Suprapubic skin (tissue), 4 donors: ENCODE results near the gene SND1. TPM values are rescaled to one million over a fixed set of nuclear protein-coding genes. Genes with fewer than 3 reads are reported as not detected.

Source experiments
- DNase-seq, 2 donors: peaks; one replicate each; pipeline ENCODE4 v3.0.0-alpha.2; 2019; ENCODE audit warnings: low spot score in 2 of 2
- H3K27ac ChIP-seq: fragments of 200-600 bp; sonication (generic); one replicate; pipeline ENCODE4 v1.5.1; 2019
- H3K27me3 ChIP-seq: fragments of 200-600 bp; sonication (generic); one replicate; pipeline ENCODE4 v1.5.1; 2019
- H3K36me3 ChIP-seq: fragments of 200-600 bp; sonication (generic); one replicate; pipeline ENCODE4 v1.5.1; 2019
- H3K4me1 ChIP-seq: fragments of 200-600 bp; sonication (generic); one replicate; pipeline ENCODE4 v1.5.1; 2019
- H3K4me3 ChIP-seq: fragments of 200-600 bp; sonication (generic); one replicate; pipeline ENCODE4 v1.5.1; 2019; ENCODE audit warnings: mild to moderate bottlenecking
- H3K9me3 ChIP-seq: fragments of 200-600 bp; sonication (generic); one replicate; pipeline ENCODE4 v1.5.1; 2019
- EP300 ChIP-seq: sonication (generic); formaldehyde crosslinking; IDR thresholded peaks from one replicate; pipeline ENCODE4 v1.6.1; 2017; ENCODE audit warnings: antibody characterized with exemption
- POLR2A ChIP-seq, 2 donors: fragments of 450-650 bp; IDR thresholded peaks; one replicate each; pipeline ENCODE4 v1.6.1; 2017; ENCODE audit warnings: antibody characterized with exemption in 2 of 2, mild to moderate bottlenecking in 2 of 2, moderate library complexity in 2 of 2
- POLR2AphosphoS5 ChIP-seq, 3 donors: sonication (generic); formaldehyde crosslinking; IDR thresholded peaks; one replicate each; pipeline ENCODE4 v1.6.1; 2017; ENCODE audit warnings: antibody characterized with exemption in 3 of 3
- WGBS: methylation state at CpG from one replicate; pipeline ENCODE4 v1.1.5; 2018; 5-methylcytosine and 5-hydroxymethylcytosine counted together
- total RNA-seq, 4 donors: library from RNA; depleted of rRNA; stranded (reverse); fragments of >200 nt; gene quantifications; one replicate each; pipeline ENCODE4 v1.1.0, GENCODE V29; 2016
- TF ChIP-seq, protein P1 (sequence below), 2 donors: fragments of 200-600 bp in 1 of 2; fragments of 450-650 bp in 1 of 2; sonication (generic) in 1 of 2; IDR thresholded peaks; one replicate each; pipeline ENCODE4 v1.5.1; 2016 to 2019; ENCODE audit warnings: antibody characterized with exemption in 2 of 2, mild to moderate bottlenecking in 1 of 2, moderate library complexity in 1 of 2

The SND1 gene
- total RNA-seq, 4 donors from 2014 or later, result 72.2 to 99.8 (median 77.2) TPM

DNA sequence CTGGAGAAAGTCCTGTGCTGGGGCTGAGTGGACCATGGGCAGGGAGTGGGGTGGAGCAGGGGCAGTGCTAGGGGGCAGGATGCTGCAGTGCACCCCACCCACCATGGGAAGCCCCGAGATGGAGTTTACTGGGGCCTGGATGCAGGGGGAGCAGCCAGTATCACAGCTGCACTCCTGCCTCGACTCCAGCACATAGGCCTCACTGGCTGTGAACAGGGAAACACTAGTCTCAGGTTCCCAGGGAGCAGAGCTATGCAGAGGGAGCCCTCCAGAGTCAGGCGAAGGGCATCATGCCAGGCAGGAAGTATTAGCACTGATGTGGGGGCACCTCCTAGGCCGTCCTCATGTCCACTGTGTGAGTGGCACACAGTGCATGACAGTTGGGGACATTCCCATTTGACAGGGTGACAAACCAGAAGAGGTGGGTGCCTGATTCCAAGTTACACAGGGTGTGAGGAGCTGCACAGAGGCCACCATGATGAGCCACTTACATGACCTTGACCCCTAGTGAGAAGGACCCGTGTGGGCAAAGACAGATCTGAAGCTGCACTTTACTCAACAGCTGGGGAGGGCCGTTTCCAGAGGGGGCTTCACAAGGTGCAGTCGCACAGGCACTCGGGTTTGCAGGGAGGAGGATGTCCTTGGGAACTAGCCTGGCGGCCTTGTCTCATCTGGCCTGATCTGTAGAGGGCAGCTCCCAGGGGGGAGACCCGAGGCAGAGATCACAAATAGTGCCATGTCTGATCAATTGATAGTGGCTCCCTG, 449.1 kb downstream of the SND1 start:
- TF ChIP-seq POLR2AphosphoS5 (IDR thresholded peaks at IDR 0.05) (no peak), POLR2A (IDR thresholded peaks at IDR 0.05) (no peak), EP300 (no peak)
- TF ChIP-seq, protein P1, sequence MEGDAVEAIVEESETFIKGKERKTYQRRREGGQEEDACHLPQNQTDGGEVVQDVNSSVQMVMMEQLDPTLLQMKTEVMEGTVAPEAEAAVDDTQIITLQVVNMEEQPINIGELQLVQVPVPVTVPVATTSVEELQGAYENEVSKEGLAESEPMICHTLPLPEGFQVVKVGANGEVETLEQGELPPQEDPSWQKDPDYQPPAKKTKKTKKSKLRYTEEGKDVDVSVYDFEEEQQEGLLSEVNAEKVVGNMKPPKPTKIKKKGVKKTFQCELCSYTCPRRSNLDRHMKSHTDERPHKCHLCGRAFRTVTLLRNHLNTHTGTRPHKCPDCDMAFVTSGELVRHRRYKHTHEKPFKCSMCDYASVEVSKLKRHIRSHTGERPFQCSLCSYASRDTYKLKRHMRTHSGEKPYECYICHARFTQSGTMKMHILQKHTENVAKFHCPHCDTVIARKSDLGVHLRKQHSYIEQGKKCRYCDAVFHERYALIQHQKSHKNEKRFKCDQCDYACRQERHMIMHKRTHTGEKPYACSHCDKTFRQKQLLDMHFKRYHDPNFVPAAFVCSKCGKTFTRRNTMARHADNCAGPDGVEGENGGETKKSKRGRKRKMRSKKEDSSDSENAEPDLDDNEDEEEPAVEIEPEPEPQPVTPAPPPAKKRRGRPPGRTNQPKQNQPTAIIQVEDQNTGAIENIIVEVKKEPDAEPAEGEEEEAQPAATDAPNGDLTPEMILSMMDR (IDR thresholded peaks at IDR 0.05), result no peak
- H3K27me3 ChIP-seq, result peaks cover 26% of the 10 kb centered on the region
- H3K4me1 ChIP-seq, result peaks cover 13% of the 10 kb centered on the region
- H3K4me3 ChIP-seq, result no peak overlapping the region
- peaks cover 2% of the 10 kb centered on the region for H3K36me3 ChIP-seq
- 60% methylated on average over 9 of the region's 10 CpGs for WGBS
- no peak overlapping the region for H3K27ac ChIP-seq
- no peak for DNase-seq
- no peaks in the 10 kb centered on the region for H3K9me3 ChIP-seq

- Histone ChIP-seq H3K9me3 (no peaks in the 10 kb centered on the region), H3K27me3 (peaks cover 38% of the 10 kb centered on the region), H3K4me1 (peaks cover 13% of the 10 kb centered on the region), H3K36me3 (no peaks in the 10 kb centered on the region), H3K27ac (no peak overlapping the region), H3K4me3 (no peak overlapping the region)
- WGBS, result 71% methylated on average over 6 of the region's 7 CpGs
- TF ChIP-seq POLR2AphosphoS5 (IDR thresholded peaks at IDR 0.05) (no peak), EP300 (no peak), POLR2A (IDR thresholded peaks at IDR 0.05) (no peak)
- TF ChIP-seq, protein P1 (IDR thresholded peaks at IDR 0.05), result no peak
- no peak for DNase-seq
Observed at GRCh38 chr7:128102490-128103291, 450.7 kb downstream of the SND1 start.

DNA sequence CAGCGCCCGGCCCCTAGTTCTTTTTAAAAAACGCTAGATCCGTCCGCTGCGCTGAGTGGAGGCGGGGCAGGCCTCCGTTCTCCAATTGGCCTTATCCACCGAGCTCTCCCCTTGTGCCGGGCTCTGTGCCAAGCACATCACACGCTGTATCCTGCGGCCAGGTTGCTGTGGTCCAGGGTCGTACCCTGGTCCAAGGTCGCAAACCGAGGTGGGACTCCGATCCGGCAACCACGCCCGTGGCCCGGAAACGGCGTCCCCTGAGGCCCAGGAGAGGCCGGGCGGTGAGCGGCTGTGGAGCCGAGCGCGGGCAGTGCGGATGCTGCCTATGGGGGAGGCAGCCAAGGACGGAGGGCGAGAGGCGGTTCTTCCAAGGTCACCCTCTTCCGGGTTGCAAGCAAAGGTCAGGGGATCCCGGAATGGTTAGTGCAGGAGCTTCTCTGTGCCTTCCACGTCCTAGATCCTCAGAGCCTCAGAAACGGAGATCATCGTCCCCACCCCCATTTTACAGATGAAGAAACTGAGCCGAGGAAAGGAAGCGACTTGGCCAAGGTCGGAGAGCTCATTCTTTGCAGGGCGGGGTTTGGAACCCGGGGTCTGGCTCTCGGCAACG, 451.6 kb downstream of the SND1 start:
- H3K36me3 ChIP-seq, result no peaks in the 10 kb centered on the region
- TF ChIP-seq, protein P1 (IDR thresholded peaks at IDR 0.05), result no peak
- TF ChIP-seq POLR2AphosphoS5 (IDR thresholded peaks at IDR 0.05), result no peak
- no peak for TF ChIP-seq EP300
- no peak for TF ChIP-seq POLR2A (IDR thresholded peaks at IDR 0.05)
- peak overlapping the region; percentile 37 for H3K4me3 ChIP-seq
- H3K9me3 ChIP-seq, result no peaks in the 10 kb centered on the region
- H3K27me3 ChIP-seq, result peaks cover 43% of the 10 kb centered on the region
- H3K27ac ChIP-seq, result no peak overlapping the region
- 13% methylated on average over 28 of the region's 44 CpGs for WGBS
- DNase-seq, result no peak
- H3K4me1 ChIP-seq, result peaks cover 13% of the 10 kb centered on the region

DNA sequence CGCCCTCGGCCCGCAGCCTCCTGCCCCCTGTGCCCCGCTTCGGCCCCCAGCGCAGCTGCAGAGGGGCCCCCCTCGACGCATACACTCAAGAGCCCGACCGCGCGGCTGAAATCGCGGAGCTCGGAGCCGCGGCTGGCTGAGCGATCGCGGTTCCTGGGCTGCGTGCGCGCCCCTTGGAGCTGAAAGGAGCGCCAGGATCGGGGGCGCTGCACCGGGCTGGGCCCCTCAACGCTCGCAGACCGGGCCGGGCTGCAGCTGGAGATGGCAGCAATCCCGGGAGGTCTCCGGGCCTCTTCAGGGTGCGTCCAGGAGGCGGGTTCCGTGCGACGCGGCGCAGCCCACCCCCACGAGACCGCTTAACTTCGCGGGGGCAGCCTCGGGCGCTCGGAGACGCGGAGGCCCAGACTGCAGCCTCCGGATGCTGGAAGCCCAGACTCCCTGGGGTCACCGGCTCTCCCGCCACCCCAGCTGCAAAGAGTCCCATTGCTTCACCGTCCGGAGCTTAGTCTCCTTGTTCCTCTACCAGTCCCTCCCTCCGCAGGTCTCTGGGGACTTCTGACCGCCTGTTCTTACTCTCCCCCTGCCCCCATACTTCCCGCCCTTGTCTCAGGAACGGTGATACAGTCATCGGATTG, 452.2 kb downstream of the SND1 start:
- WGBS, result 11% methylated on average over 19 of the region's 59 CpGs
- Histone ChIP-seq H3K9me3 (no peaks in the 10 kb centered on the region), H3K4me3 (peak overlapping the region; percentile 37), H3K4me1 (peaks cover 13% of the 10 kb centered on the region), H3K36me3 (no peaks in the 10 kb centered on the region), H3K27me3 (peaks cover 43% of the 10 kb centered on the region), H3K27ac (no peak overlapping the region)
- DNase-seq, result no peak
- TF ChIP-seq EP300 (no peak), POLR2A (IDR thresholded peaks at IDR 0.05) (no peak), POLR2AphosphoS5 (IDR thresholded peaks at IDR 0.05) (no peak)
- TF ChIP-seq, protein P1 (IDR thresholded peaks at IDR 0.05), result no peak
